HCT116 (cell line): Measurements from ENCODE around the gene KDM3B. TPM values are rescaled to one million over a fixed set of nuclear protein-coding genes. Genes with fewer than 3 reads are reported as not detected.

Experiments used
- ATAC-seq: fragments of 200-7000 bp; cut with Tn5 transposase; 2 replicates; pipeline ENCODE4 v1.9.1; 2020; ENCODE audit warnings: mild to moderate bottlenecking, moderate library complexity
- BruUV-seq: library from RNA; stranded (reverse); fragments of 400-500 nt; replicated peaks from 2 replicates; lab custom pipeline; 2021; lab: Mats Ljungman, UMichigan
- CTCF ChIA-PET: fragments of 300-600 bp; sonication (Branson Sonifier 250); formaldehyde crosslinking; loops from one replicate; lab custom pipeline; 2021; ENCODE audit warnings: antibody characterized with exemption; lab: Charles Lee
- POLR2A ChIA-PET: fragments of 300-600, 350-600 bp; sonication (Branson Sonifier 250); formaldehyde crosslinking; loops from one replicate; lab custom pipeline; 2021; ENCODE audit warnings: antibody characterized with exemption; lab: Charles Lee
- RAD21 ChIA-PET, 2 experiments: fragments of 300-600 bp; sonication (Branson Sonifier 250); formaldehyde crosslinking; loops; one replicate each; lab custom pipeline; 2023; ENCODE audit warnings: low total read pairs in 2 of 2; ENCODE audit not compliant: uncharacterized antibody in 2 of 2, unreplicated experiment in 2 of 2, low non-redundant PET in 1 of 2; lab: Charles Lee
- DNase-seq: peaks from one replicate; pipeline ENCODE4 v3.0.0-alpha.2; 2010; ENCODE audit warnings: low read depth, low spot score
- H2AFZ ChIP-seq: fragments of 200-600 bp; shearing (Covaris generic), sonication (generic); 2 replicates; pipeline ENCODE4 v1.6.1; 2017; ENCODE audit warnings: low read depth, mixed run types, mixed read lengths, antibody characterized with exemption, low read length; ENCODE audit not compliant: poor library complexity, severe bottlenecking
- H3K27ac ChIP-seq: 2 replicates; pipeline ENCODE4 v1.5.1; 2012; ENCODE audit warnings: low read depth, low read length
- H3K27me3 ChIP-seq: fragments of 200-600 bp; sonication (generic); 2 replicates; pipeline ENCODE4 v1.6.1; 2016; ENCODE audit warnings: mixed run types, low read length, mixed read lengths; ENCODE audit not compliant: insufficient read depth
- H3K36me3 ChIP-seq, 2 experiments: fragments of 200-500 bp in 1 of 2; fragments of 200-600 bp in 1 of 2; sonication (Bioruptor generic) in 1 of 2; sonication (generic) in 1 of 2; 2 replicates each; pipeline versions ENCODE4 v1.5.1 to v1.6.1; 2014 to 2016; ENCODE audit warnings: low read length in 2 of 2, inconsistent platforms in 1 of 2, mixed read lengths in 1 of 2, mixed run types in 1 of 2; ENCODE audit not compliant: insufficient read depth in 2 of 2, control insufficient read depth in 1 of 2
- H3K4me1 ChIP-seq, 2 experiments: fragments of 200-600 bp in 1 of 2; sonication (generic) in 1 of 2; 2 replicates each; pipeline versions ENCODE4 v1.5.1 to v1.6.1; 2012 to 2017; ENCODE audit warnings: low read length in 2 of 2, inconsistent platforms in 1 of 2, mild to moderate bottlenecking in 1 of 2, mixed read lengths in 1 of 2, mixed run types in 1 of 2, moderate library complexity in 1 of 2; ENCODE audit not compliant: insufficient read depth in 2 of 2, control insufficient read depth in 1 of 2
- H3K4me2 ChIP-seq: fragments of 200-600 bp; sonication (generic); 2 replicates; pipeline ENCODE4 v1.6.1; 2017; ENCODE audit warnings: mixed run types, low read length, mixed read lengths
- H3K4me3 ChIP-seq, 2 experiments: fragments of 200-600 bp in 1 of 2; sonication (generic) in 1 of 2; replicated peaks in 1 of 2; 2 replicates each; pipeline ENCODE4 v1.5.1; 2011 to 2016; ENCODE audit warnings: low read length in 2 of 2, control low read depth in 1 of 2, low read depth in 1 of 2, mild to moderate bottlenecking in 1 of 2, mixed read lengths in 1 of 2, mixed run types in 1 of 2
- H3K79me2 ChIP-seq: fragments of 200-600 bp; sonication (generic); 2 replicates; pipeline ENCODE4 v1.6.1; 2017; ENCODE audit warnings: mild to moderate bottlenecking, mixed run types, low read length, moderate library complexity, mixed read lengths; ENCODE audit not compliant: insufficient read depth
- H3K9ac ChIP-seq: fragments of 200-600 bp; sonication (generic); 2 replicates; pipeline ENCODE4 v1.6.1; 2016; ENCODE audit warnings: low read length, mixed read lengths
- H3K9me2 ChIP-seq: fragments of 200-600 bp; sonication (generic), shearing (Covaris generic); 2 replicates; pipeline ENCODE4 v1.6.1; 2017; ENCODE audit warnings: mixed run types, mild to moderate bottlenecking, moderate library complexity; ENCODE audit not compliant: insufficient read depth
- H3K9me3 ChIP-seq, 2 experiments: fragments of 200-500 bp in 1 of 2; fragments of 200-600 bp in 1 of 2; sonication (Bioruptor generic) in 1 of 2; sonication (generic) in 1 of 2; 2 replicates each; pipeline ENCODE4 v1.6.1; 2014 to 2017; ENCODE audit warnings: low read length in 2 of 2, mixed read lengths in 2 of 2, inconsistent platforms in 1 of 2, low read depth in 1 of 2, mild to moderate bottlenecking in 1 of 2, mixed run types in 1 of 2, moderate library complexity in 1 of 2; ENCODE audit not compliant: control insufficient read depth in 1 of 2, insufficient read depth in 1 of 2
- H4K20me1 ChIP-seq: fragments of 200-600 bp; sonication (generic), shearing (Covaris generic); 2 replicates; pipeline ENCODE4 v1.6.1; 2017; ENCODE audit warnings: mixed run types, mild to moderate bottlenecking, moderate library complexity; ENCODE audit not compliant: insufficient read depth
- CBX3 ChIP-seq: IDR thresholded peaks from 2 replicates; pipeline ENCODE4 v1.6.1; 2012; ENCODE audit warnings: low read depth
- CEBPB ChIP-seq: IDR thresholded peaks from 2 replicates; pipeline ENCODE4 v1.6.1; 2012; ENCODE audit warnings: low read depth
- EGR1 ChIP-seq: IDR thresholded peaks from 2 replicates; pipeline ENCODE4 v1.6.1; 2012; ENCODE audit warnings: low read depth
- JUND ChIP-seq: IDR thresholded peaks from 2 replicates; pipeline ENCODE4 v1.6.1; 2012
- POLR2A ChIP-seq: IDR thresholded peaks from 2 replicates; pipeline ENCODE4 v1.7.0; 2011; ENCODE audit warnings: borderline replicate concordance; ENCODE audit not compliant: insufficient read depth, insufficient read length; ENCODE audit errors: extremely low read depth
- POLR2AphosphoS5 ChIP-seq: IDR thresholded peaks from 2 replicates; pipeline ENCODE4 v1.6.1; 2011; ENCODE audit warnings: mild to moderate bottlenecking, low read depth, low read length, moderate library complexity
- SIN3A ChIP-seq: IDR thresholded peaks from 2 replicates; pipeline ENCODE4 v1.6.1; 2012; ENCODE audit warnings: low read depth
- SRF ChIP-seq: IDR thresholded peaks from 2 replicates; pipeline ENCODE4 v1.6.1; 2012; ENCODE audit warnings: low read depth
- TCF7L2 ChIP-seq: IDR thresholded peaks from 2 replicates; pipeline ENCODE4 v1.7.0; 2011; ENCODE audit warnings: borderline replicate concordance, inconsistent platforms; ENCODE audit not compliant: insufficient read depth, insufficient read length; ENCODE audit errors: extremely low read depth
- YY1 ChIP-seq: IDR thresholded peaks from 2 replicates; pipeline ENCODE4 v1.6.1; 2011; ENCODE audit warnings: low read length, low read depth, moderate library complexity, mild to moderate bottlenecking; ENCODE audit not compliant: insufficient replicate concordance; ENCODE audit errors: extremely low read depth
- ZFX ChIP-seq: fragments of 450-650 bp; IDR thresholded peaks from 2 replicates; pipeline ENCODE4 v1.6.1; 2017
- intact Hi-C: fragments of 100-400 bp; cut with micrococcal nuclease; formaldehyde crosslinking; loops from 2 replicates; pipeline ENCODE4 v1.10.0; 2022
- total RNA-seq: library from RNA; stranded (reverse); gene quantifications from one replicate; pipeline ENCODE4 v1.2.1, GENCODE V29; 2021; ENCODE audit not compliant: unreplicated experiment
- TF ChIP-seq, protein P1 (sequence below): IDR thresholded peaks from 2 replicates; pipeline ENCODE4 v1.6.1; 2011; ENCODE audit warnings: mild to moderate bottlenecking, low read length, moderate library complexity; ENCODE audit not compliant: insufficient replicate concordance; ENCODE audit errors: extremely low read depth
- TF ChIP-seq, protein P2 (sequence below): IDR thresholded peaks from 2 replicates; pipeline ENCODE4 v1.6.1; 2012; ENCODE audit warnings: low read depth
- TF ChIP-seq, protein P3 (sequence below): IDR thresholded peaks from 2 replicates; pipeline ENCODE4 v1.6.1; 2012

The KDM3B gene
- total RNA-seq, 1 experiment from 2014 or later, result 65.1 TPM

DNA sequence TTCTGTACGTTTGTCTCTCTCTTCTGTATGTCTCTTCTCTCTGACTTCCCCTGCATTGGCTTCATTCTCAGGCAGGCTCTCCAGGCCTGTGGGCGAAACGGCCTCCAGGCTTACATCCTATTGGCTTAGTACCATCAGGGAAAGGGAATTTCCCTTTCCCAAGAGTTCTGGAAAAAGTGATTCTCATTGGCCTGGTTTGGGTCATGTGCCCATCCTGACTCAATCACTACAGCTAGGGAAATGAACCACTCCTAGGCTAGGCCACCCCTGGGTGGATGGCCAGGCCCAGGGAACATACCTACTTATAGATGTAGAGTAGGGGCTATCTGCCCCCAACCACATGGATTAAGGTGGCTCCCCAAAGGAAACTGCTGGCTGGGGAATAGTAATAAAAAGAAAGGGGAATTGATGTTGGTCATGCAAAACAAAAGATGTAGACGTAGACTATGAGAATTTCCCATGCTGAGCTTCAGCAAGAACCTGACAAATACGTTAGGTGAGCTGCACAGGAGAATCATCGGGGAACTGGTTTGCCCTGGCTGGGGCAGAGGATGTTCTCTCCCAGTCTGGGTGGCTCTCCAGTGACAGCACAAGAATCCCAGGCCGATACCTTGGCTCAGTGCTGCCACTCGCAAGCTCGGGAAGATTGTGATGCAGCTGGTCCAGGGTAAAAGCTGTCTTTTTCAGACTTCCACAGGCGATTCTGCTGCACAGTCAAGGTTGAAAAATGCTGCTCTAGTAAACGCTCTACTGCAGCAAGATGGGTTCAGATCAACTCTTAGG, 109.0 kb downstream of the KDM3B start:
- H3K9me2 ChIP-seq, result no peaks in the 10 kb centered on the region
- CTCF ChIA-PET, result interaction anchor here (1.5 to 1.7 kb wide), 2 partner anchors 11 to 42 kb away, joined by 6 to 8 read pairs; no protein-coding TSS in a partner anchor
- no peak overlapping the region for H3K9ac ChIP-seq
- H3K36me3 ChIP-seq, result peaks cover 0 to 3% of the 10 kb centered on the region in 2 experiments; a peak in 1 of 4 replicates
- H3K27ac ChIP-seq, result no peak overlapping the region
- POLR2A ChIA-PET, result interaction anchor here (1.0 kb wide), 1 partner anchor 12 kb away, joined by 3 read pairs; no protein-coding TSS in a partner anchor
- H3K4me3 ChIP-seq, result no peak overlapping the region
- no peak overlapping the region for H2AFZ ChIP-seq
- BruUV-seq, result no TSS peak
- DNase-seq, result no peak
- no peaks in the 10 kb centered on the region for H3K27me3 ChIP-seq
- H3K4me2 ChIP-seq, result 0 out of 2 replicates have a peak overlapping the region, but pooled peaks have one; percentile 6
- peaks cover 13% of the 10 kb centered on the region for H3K79me2 ChIP-seq
- TF ChIP-seq, protein P1, sequence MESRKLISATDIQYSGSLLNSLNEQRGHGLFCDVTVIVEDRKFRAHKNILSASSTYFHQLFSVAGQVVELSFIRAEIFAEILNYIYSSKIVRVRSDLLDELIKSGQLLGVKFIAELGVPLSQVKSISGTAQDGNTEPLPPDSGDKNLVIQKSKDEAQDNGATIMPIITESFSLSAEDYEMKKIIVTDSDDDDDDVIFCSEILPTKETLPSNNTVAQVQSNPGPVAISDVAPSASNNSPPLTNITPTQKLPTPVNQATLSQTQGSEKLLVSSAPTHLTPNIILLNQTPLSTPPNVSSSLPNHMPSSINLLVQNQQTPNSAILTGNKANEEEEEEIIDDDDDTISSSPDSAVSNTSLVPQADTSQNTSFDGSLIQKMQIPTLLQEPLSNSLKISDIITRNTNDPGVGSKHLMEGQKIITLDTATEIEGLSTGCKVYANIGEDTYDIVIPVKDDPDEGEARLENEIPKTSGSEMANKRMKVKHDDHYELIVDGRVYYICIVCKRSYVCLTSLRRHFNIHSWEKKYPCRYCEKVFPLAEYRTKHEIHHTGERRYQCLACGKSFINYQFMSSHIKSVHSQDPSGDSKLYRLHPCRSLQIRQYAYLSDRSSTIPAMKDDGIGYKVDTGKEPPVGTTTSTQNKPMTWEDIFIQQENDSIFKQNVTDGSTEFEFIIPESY, result no peak
- TF ChIP-seq, protein P2, sequence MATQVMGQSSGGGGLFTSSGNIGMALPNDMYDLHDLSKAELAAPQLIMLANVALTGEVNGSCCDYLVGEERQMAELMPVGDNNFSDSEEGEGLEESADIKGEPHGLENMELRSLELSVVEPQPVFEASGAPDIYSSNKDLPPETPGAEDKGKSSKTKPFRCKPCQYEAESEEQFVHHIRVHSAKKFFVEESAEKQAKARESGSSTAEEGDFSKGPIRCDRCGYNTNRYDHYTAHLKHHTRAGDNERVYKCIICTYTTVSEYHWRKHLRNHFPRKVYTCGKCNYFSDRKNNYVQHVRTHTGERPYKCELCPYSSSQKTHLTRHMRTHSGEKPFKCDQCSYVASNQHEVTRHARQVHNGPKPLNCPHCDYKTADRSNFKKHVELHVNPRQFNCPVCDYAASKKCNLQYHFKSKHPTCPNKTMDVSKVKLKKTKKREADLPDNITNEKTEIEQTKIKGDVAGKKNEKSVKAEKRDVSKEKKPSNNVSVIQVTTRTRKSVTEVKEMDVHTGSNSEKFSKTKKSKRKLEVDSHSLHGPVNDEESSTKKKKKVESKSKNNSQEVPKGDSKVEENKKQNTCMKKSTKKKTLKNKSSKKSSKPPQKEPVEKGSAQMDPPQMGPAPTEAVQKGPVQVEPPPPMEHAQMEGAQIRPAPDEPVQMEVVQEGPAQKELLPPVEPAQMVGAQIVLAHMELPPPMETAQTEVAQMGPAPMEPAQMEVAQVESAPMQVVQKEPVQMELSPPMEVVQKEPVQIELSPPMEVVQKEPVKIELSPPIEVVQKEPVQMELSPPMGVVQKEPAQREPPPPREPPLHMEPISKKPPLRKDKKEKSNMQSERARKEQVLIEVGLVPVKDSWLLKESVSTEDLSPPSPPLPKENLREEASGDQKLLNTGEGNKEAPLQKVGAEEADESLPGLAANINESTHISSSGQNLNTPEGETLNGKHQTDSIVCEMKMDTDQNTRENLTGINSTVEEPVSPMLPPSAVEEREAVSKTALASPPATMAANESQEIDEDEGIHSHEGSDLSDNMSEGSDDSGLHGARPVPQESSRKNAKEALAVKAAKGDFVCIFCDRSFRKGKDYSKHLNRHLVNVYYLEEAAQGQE, result no peak
- no peak for TF ChIP-seq CBX3
- no peak for TF ChIP-seq JUND
- TF ChIP-seq EGR1, result no peak
- no peak for TF ChIP-seq CEBPB
- no peak for TF ChIP-seq POLR2A
- no peak for TF ChIP-seq YY1
- TF ChIP-seq SRF, result no peak
- TF ChIP-seq ZFX, result no peak
- no peak for TF ChIP-seq TCF7L2
- TF ChIP-seq SIN3A, result no peak
- TF ChIP-seq, protein P3, sequence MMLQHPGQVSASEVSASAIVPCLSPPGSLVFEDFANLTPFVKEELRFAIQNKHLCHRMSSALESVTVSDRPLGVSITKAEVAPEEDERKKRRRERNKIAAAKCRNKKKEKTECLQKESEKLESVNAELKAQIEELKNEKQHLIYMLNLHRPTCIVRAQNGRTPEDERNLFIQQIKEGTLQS, result no peak
- TF ChIP-seq POLR2AphosphoS5, result no peak
- no peaks in the 10 kb centered on the region for H3K9me3 ChIP-seq
- intact Hi-C loops, result no loop called here
- RAD21 ChIA-PET, result no interaction called here
- no peaks in the 10 kb centered on the region for H4K20me1 ChIP-seq
- peaks cover 0 to 35% of the 10 kb centered on the region in 2 experiments; a peak in 3 of 4 replicates for H3K4me1 ChIP-seq
- ATAC-seq, result no peak
